PC-9 (cell line): ENCODE results near the gene CIITA. TPM values are rescaled to one million over a fixed set of nuclear protein-coding genes. Genes with fewer than 3 reads are reported as not detected.

Experiments
- Bru-seq: library from RNA; stranded (reverse); fragments of 400-500 nt; gene quantifications from one replicate; lab custom pipeline; 2021; lab: Mats Ljungman, UMichigan
- BruChase-seq, 2 experiments: library from RNA; stranded (reverse); fragments of 400-500 nt; gene quantifications; one replicate each; lab custom pipeline; 2021; lab: Mats Ljungman, UMichigan
- BruUV-seq: library from RNA; stranded (reverse); fragments of 400-500 nt; replicated peaks from 2 replicates; lab custom pipeline; 2021; lab: Mats Ljungman, UMichigan
- CTCF ChIA-PET: fragments of 300-600 bp; sonication (Branson Sonifier 250); formaldehyde crosslinking; loops from one replicate; lab custom pipeline; 2022; ENCODE audit warnings: antibody characterized with exemption; lab: Charles Lee
- POLR2A ChIA-PET: fragments of 300-600 bp; sonication (Branson Sonifier 250); formaldehyde crosslinking; loops from one replicate; lab custom pipeline; 2022; ENCODE audit warnings: antibody characterized with exemption; ENCODE audit not compliant: unreplicated experiment; lab: Charles Lee
- DNase-seq, 2 experiments: peaks; one replicate each; pipeline versions ENCODE4 v3.0.0 to v3.0.0-alpha.2; 2015 to 2022; ENCODE audit warnings: mixed read lengths in 1 of 2
- H2AFZ ChIP-seq: fragments of 200-600 bp; sonication (generic); 2 replicates; pipeline ENCODE4 v1.8.1; 2017; ENCODE audit warnings: antibody characterized with exemption
- H3F3A ChIP-seq: fragments of 200-600 bp; sonication (generic); 2 replicates; pipeline ENCODE4 v1.8.1; 2017; ENCODE audit warnings: antibody characterized with exemption, mild to moderate bottlenecking, low read depth; ENCODE audit not compliant: insufficient read depth
- H3K27ac ChIP-seq: fragments of 200-600 bp; sonication (generic); 2 replicates; pipeline ENCODE4 v1.6.1; 2016; ENCODE audit warnings: mixed run types
- H3K27me3 ChIP-seq: fragments of 200-600 bp; sonication (generic); 2 replicates; pipeline ENCODE4 v1.6.1; 2016; ENCODE audit warnings: low read depth, mixed run types; ENCODE audit not compliant: insufficient read depth
- H3K36me3 ChIP-seq: fragments of 200-600 bp; sonication (generic); 2 replicates; pipeline ENCODE4 v1.6.1; 2016; ENCODE audit warnings: low read depth, mixed run types
- H3K4me1 ChIP-seq: fragments of 200-600 bp; sonication (generic); replicated peaks from 2 replicates; pipeline ENCODE4 v1.6.1; 2016; ENCODE audit warnings: mixed run types; ENCODE audit not compliant: insufficient read depth
- H3K4me2 ChIP-seq: fragments of 200-600 bp; sonication (generic); 2 replicates; pipeline ENCODE4 v1.6.1; 2017; ENCODE audit warnings: mixed run types
- H3K4me3 ChIP-seq: fragments of 200-600 bp; sonication (generic); 2 replicates; pipeline ENCODE4 v1.6.1; 2016; ENCODE audit warnings: mixed run types
- H3K79me2 ChIP-seq: fragments of 200-600 bp; sonication (generic); 2 replicates; pipeline ENCODE4 v1.6.1; 2017; ENCODE audit warnings: low read depth, mixed run types
- H3K9me2 ChIP-seq: fragments of 200-600 bp; sonication (generic); 2 replicates; pipeline ENCODE4 v1.8.1; 2017; ENCODE audit warnings: mild to moderate bottlenecking; ENCODE audit not compliant: insufficient read depth
- H3K9me3 ChIP-seq: fragments of 200-600 bp; sonication (generic); 2 replicates; pipeline ENCODE4 v1.8.1; 2016; ENCODE audit warnings: low read depth; ENCODE audit not compliant: insufficient read depth
- H4K20me1 ChIP-seq: fragments of 200-600 bp; sonication (generic); 2 replicates; pipeline ENCODE4 v1.8.1; 2017; ENCODE audit not compliant: insufficient read depth
- EZH2 ChIP-seq: fragments of 200-600 bp; sonication (generic); IDR thresholded peaks from 2 replicates; pipeline ENCODE4 v1.8.0; 2017; ENCODE audit warnings: antibody characterized with exemption, low read depth
- intact Hi-C: fragments of 100-400 bp; cut with micrococcal nuclease; formaldehyde crosslinking; loops from one replicate; pipeline ENCODE4 v1.10.0; 2022; ENCODE audit not compliant: unreplicated experiment
- long read RNA-seq: library from polyadenylated mRNA; stranded (forward); transcript quantifications from one replicate; pipeline ENCODE4 v2.0.0, GENCODE V29; 2022
- total RNA-seq: library from RNA; stranded (reverse); gene quantifications from 2 replicates; pipeline ENCODE4 v1.2.3, GENCODE V29; 2021
- TF ChIP-seq, protein P1 (sequence below): fragments of 200-600 bp; sonication (generic); conservative IDR thresholded peaks from 2 replicates; pipeline ENCODE4 v1.6.1; 2017; ENCODE audit warnings: mixed run types, antibody characterized with exemption, mild to moderate bottlenecking, moderate library complexity

Gene CIITA, protein sequence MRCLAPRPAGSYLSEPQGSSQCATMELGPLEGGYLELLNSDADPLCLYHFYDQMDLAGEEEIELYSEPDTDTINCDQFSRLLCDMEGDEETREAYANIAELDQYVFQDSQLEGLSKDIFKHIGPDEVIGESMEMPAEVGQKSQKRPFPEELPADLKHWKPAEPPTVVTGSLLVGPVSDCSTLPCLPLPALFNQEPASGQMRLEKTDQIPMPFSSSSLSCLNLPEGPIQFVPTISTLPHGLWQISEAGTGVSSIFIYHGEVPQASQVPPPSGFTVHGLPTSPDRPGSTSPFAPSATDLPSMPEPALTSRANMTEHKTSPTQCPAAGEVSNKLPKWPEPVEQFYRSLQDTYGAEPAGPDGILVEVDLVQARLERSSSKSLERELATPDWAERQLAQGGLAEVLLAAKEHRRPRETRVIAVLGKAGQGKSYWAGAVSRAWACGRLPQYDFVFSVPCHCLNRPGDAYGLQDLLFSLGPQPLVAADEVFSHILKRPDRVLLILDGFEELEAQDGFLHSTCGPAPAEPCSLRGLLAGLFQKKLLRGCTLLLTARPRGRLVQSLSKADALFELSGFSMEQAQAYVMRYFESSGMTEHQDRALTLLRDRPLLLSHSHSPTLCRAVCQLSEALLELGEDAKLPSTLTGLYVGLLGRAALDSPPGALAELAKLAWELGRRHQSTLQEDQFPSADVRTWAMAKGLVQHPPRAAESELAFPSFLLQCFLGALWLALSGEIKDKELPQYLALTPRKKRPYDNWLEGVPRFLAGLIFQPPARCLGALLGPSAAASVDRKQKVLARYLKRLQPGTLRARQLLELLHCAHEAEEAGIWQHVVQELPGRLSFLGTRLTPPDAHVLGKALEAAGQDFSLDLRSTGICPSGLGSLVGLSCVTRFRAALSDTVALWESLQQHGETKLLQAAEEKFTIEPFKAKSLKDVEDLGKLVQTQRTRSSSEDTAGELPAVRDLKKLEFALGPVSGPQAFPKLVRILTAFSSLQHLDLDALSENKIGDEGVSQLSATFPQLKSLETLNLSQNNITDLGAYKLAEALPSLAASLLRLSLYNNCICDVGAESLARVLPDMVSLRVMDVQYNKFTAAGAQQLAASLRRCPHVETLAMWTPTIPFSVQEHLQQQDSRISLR
- total RNA-seq, result 1.2 and 1.7 TPM in 2 replicates
- percentile 21 among the genes with signal in this experiment for Bru-seq, nascent RNA
- percentile 21 among the genes with signal in this experiment for BruChase-seq, experiment 1, labeled RNA remaining after a 2-hour chase
- BruChase-seq, experiment 2, labeled RNA remaining after a 6-hour chase, result percentile 18 among the genes with signal in this experiment
- long read RNA-seq, partial matches to known transcripts, result 0 of 1 reads
- long read RNA-seq, other reads (novel, unspliced or antisense), result 1 of 1 reads

DNA sequence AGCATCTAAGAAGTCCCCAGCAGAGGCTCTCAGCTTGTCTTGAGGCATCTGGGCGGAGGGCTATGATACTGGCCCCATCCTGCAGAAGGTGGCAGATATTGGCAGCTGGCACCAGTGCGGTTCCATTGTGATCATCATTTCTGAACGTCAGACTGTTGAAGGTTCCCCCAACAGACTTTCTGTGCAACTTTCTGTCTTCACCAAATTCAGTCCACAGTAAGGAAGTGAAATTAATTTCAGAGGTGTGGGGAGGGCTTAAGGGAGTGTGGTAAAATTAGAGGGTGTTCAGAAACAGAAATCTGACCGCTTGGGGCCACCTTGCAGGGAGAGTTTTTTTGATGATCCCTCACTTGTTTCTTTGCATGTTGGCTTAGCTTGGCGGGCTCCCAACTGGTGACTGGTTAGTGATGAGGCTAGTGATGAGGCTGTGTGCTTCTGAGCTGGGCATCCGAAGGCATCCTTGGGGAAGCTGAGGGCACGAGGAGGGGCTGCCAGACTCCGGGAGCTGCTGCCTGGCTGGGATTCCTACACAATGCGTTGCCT is at the start of gene CIITA:
CIITA (plus strand) TSS at position 404 of the 543 bp plus-strand sequence; CDS start at position 533, 129 bp downstream.
- no peak within 1 kb of the TSS for H3K27ac ChIP-seq
- no peaks in the 10 kb centered on the region for H4K20me1 ChIP-seq
- H3K79me2 ChIP-seq, result no peaks in the 10 kb centered on the region
- H3K27me3 ChIP-seq, result peaks cover 26% of the 10 kb centered on the region
- no TSS peak for BruUV-seq
- H3K4me1 ChIP-seq, result peaks cover 3% of the 10 kb centered on the region
- intact Hi-C loops, result loop anchor here (1.0 to 5.0 kb wide), 2 partner anchors 135 to 260 kb away; partner anchors contain the start of gene NUBP1
- H3K4me2 ChIP-seq, result no peak within 1 kb of the TSS
- H3K9me3 ChIP-seq, result no peaks in the 10 kb centered on the region
- POLR2A ChIA-PET, result interaction anchor here (0.6 kb wide), 1 partner anchor 65 kb away, joined by 5 read pairs; the partner anchor contains the start of gene DEXI
- no peaks in the 10 kb centered on the region for H3K36me3 ChIP-seq
- TF ChIP-seq EZH2, result no peak
- TF ChIP-seq, protein P1, sequence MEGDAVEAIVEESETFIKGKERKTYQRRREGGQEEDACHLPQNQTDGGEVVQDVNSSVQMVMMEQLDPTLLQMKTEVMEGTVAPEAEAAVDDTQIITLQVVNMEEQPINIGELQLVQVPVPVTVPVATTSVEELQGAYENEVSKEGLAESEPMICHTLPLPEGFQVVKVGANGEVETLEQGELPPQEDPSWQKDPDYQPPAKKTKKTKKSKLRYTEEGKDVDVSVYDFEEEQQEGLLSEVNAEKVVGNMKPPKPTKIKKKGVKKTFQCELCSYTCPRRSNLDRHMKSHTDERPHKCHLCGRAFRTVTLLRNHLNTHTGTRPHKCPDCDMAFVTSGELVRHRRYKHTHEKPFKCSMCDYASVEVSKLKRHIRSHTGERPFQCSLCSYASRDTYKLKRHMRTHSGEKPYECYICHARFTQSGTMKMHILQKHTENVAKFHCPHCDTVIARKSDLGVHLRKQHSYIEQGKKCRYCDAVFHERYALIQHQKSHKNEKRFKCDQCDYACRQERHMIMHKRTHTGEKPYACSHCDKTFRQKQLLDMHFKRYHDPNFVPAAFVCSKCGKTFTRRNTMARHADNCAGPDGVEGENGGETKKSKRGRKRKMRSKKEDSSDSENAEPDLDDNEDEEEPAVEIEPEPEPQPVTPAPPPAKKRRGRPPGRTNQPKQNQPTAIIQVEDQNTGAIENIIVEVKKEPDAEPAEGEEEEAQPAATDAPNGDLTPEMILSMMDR, result no peak
- CTCF ChIA-PET, result interaction anchor here (0.7 kb wide), 2 partner anchors 112 to 116 kb away, joined by 3 read pairs; no protein-coding TSS in a partner anchor
- no peaks in the 10 kb centered on the region for H3K9me2 ChIP-seq
- no peak within 1 kb of the TSS for H3K4me3 ChIP-seq
- H2AFZ ChIP-seq, result no peak within 1 kb of the TSS
- H3F3A ChIP-seq, result no peaks in the 10 kb centered on the region
- peak; percentile 68 to 72 for DNase-seq

DNA sequence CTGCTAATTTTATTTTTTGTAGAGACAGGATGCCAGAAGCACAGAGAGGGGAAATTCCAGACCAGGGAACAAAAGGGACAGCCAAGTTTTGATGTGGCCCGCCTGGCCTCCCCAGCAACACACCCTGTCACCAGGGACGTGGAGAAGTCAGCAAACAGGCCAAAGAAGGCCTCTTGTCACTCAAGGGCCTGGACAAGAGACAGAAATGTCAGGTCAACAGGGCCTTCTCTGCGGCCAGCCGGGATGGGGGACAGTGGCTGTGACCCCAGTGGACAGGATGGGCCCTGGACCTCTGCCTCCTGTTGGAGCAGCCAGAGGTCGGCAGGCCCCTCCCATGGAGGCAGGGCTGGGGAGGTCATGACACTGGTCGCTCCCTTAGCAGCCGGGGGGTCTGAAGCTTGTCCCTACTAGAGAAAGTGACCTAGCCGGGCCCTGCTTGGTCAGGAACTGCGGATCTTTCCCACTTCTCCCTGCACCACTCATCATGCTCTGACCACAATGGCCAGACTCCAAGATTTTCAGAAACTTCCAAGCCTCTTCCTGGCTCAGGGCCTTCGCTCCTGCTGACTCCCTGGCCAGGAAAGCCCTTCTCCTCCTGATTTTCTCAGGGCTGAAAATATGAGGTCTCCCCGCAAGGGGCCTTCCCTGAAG is 49.2 kb upstream of the CIITA start:
- TF ChIP-seq EZH2, result no peak
- TF ChIP-seq, protein P1, result no peak
- Histone ChIP-seq H3K4me2 (no peak overlapping the region), H3K4me1 (no peaks in the 10 kb centered on the region; the same call in 1 of the 2 replicates), H3F3A (no peaks in the 10 kb centered on the region), H3K9me2 (no peaks in the 10 kb centered on the region), H3K27ac (no peak overlapping the region), H2AFZ (no peak overlapping the region), H3K4me3 (no peak overlapping the region), H4K20me1 (no peaks in the 10 kb centered on the region), H3K36me3 (no peaks in the 10 kb centered on the region), H3K27me3 (no peaks in the 10 kb centered on the region; the same call in 1 of the 2 replicates), H3K79me2 (no peaks in the 10 kb centered on the region), H3K9me3 (no peaks in the 10 kb centered on the region)
- ChIA-PET POLR2A (interaction anchor here (0.6 kb wide), 1 partner anchor 115 kb away, joined by 4 read pairs; the partner anchor contains the start of gene DEXI), CTCF (no interaction called here)
- intact Hi-C loops, result loop anchor here (10.0 kb wide), 1 partner anchor 73 kb away; no protein-coding TSS in a partner anchor
- BruUV-seq, result no TSS peak
- no peak for DNase-seq
